GM21786 (cell line): ENCODE data around the gene CAB39.
"Not testable (repeated sequence)": the region's sequence is repeated elsewhere in the genome, so short reads cannot be mapped to it uniquely, and the experiment has no call there.

Experiments used
- ATAC-seq: cut with Tn5 transposase; IDR thresholded peaks from one replicate; pipeline ENCODE4 v1.9.1; 2021; ENCODE audit not compliant: unreplicated experiment

The CAB39 gene

DNA sequence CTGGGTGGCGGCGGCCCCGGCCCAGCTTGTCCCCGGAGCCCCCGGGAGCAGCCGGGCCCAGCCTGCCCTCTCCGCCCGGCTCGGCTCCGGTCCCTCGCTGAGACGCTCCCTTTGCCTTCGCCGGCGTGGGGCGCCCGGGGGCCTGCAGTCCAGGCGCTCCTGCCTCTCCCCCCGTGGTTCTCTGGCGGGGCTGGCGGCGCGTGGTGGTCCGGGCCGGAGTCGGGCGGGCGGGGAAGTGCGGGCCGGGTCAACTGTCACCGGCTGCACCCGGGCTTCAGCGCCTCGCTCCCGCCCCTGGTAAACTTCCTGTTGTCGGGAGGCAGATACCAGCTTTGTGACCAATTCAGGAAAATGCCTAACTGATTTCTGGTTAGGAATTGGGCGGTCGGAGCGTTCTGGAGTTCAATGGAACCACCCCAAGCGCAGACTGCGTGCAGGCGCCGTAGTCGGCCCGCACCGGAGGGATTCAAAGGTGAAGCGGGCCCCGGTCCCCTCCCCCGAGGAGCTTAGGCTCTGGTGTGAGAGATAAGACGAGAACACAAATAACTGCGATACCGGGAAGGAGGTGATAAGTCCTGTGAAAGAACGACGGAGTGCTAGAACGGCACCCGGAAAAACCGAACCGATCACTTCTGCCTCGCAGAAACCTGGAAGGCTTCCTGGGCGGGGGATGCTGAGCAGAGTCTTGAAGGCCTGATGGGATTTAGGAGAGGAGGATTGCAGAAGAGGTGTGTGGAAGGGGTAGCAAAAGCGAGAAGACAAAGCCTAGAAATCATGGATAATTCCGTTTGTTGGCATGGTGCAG is 891 bp downstream of the CAB39 start:
- peak; percentile 9 for ATAC-seq

DNA sequence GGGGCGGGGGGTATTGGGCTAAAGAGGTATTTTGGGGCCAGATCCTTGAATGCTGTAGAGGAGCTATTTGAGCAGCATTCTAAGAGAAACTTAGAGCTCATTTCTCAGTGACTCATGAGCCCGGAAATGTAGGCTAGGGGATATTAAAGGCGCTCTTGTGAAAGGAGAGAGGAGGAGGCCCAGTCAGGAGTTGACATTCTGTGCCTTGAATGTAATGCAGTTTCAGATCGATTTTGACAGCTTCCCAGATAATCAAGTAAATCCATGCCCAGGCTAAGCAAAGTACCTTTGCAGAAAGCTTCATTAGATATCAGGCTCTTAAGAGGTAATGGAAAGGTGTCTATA is 1.5 kb downstream of the CAB39 start:
- peak; percentile 22 for ATAC-seq

DNA sequence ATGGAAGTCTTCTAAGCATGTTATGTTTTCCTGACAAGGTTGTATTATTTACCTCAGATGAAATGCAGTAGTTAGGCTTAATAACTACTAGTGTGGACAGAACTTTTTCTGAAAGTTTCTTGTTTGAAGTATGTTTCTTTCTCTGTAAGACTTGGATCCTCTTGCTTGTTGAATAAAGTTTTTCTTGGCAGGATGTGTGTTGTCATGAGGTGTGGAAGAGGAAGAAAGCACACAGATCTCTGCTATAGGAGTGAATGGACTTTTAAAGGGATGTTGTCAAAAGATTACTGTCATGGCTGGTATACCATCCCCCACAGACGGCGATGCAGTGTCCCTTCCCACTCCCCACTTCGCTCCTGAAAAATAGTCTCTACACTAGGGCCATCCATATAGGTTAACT is 2.6 kb downstream of the CAB39 start:
- ATAC-seq, result no peak

DNA sequence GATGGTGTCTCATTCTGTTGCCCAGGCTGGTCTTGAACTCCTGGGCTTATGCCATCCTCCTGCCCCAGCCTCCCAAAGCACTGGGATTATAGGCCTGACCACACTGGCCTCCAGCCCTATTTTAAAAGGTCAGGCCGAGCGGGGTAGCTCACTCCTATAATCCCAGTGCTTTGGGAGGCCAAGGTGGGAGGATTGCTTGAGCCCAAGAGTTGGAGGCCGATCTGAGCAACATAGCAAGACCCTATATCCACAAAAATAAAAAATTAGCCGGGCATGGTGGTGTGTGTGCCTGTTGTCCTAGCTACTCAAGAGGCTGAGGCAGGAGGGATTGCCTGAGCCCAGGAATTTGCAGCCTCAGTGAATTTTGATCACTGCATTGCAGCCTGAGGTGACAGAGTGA is 3.9 kb downstream of the CAB39 start:
- no peak for ATAC-seq

DNA sequence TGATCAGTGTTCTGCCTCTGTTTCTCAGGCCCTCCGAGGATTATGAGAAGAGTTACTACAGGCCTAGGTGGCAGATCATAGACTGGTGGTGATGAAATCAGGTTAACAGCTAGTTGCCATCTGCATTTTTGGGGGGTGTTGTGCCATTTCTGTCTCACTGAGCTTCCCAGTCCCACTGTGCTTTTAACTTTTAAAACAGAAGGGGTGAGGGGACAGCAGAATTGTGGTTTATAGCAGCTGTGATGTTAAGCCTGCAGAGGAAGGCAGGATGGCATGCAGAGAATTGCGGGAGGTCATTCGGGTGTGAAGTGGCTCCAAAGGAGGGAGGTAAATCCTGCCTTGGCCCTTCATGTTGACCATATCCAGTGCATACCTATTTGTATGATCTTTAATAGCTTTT is 5.0 kb downstream of the CAB39 start:
- ATAC-seq, result no peak

DNA sequence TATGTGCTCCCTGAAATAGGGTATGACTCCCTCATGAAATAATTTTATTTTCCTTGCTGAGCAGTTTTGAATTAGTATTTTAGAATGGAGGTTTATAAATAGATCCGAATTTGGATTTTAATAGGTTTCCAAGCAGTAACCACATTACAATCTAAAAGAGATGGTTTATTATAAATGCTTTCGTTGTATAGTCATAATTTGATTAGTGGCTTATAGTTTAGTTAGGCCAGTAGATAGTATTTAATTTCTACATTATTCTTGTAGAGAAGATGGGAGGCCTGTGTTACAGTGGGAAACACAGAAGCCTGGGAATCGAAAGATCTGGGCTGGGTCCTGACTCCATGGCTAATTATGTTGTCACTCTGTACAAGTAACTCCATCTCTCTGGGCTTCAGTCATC is 6.7 kb downstream of the CAB39 start:
- no peak for ATAC-seq

DNA sequence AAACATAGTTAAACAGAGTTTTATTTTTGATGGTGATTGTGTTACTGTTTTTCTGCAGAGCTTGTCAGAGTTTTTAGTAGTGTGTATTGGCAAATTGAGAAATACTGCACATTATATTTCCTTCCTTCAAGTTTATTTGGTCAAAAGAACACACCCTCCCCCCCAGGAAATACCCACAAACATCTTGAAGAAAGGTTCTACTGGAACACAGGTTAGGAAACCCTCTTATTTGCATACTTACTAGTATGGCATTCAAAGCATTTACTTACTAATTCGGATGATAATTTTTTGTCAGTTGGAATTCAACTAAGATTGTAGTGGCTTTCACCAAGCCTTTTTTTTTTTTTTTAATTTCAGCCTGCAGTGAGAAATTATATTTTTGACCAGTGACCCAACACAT is 9.1 kb downstream of the CAB39 start:
- peak; percentile 66 for ATAC-seq

DNA sequence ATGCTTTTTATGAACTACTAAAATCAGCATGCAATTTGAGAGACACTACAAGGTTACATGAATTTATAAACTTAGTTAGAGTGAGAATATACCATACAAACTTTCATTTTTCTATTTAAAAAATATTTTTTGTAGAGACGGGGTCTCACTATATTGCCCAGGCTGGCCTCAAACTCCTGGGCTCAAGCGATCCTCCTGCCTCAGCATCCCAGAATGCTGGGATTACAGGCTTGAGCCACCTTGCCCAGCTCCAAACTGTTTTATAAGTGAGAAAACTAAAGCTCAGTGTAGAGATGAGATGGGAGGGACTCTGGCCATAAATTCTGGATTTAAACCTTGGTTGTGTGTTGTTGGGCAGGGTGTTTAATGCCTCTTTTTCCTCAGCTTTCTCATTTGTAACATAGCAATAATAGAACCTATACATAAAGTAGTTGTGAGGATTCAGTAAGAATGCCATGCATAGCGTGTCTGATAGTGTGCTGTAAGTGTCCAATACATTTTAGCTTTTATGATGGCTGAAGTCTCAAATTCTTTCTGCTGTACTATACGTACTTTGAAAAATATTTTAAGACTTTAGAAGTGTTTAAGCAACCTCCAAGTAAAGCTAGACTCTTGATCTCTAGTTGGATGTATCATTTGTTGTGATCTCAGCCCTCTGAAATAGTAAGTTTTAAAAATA is 9.7 kb downstream of the CAB39 start:
- ATAC-seq, result no peak

DNA sequence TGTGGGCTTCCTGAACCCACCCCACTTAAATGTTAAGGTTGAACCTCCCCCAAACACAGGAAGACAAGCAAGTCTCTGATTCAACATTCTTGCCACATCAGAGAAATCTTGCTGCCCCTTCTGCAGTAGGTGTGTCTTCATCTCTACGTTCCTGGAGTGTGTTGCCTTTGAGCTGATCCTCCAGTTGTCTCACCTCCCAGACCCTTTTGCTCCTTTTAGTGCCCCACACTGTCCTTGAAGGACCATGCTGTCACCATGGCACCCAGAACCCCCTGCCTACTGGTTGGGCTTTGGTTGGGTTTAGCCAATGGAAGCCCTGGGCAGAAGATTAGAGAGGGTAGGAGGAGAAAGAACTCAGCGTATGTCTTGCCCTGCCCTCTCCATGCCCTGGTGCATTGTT is 10.7 kb downstream of the CAB39 start:
- ATAC-seq, result no peak

DNA sequence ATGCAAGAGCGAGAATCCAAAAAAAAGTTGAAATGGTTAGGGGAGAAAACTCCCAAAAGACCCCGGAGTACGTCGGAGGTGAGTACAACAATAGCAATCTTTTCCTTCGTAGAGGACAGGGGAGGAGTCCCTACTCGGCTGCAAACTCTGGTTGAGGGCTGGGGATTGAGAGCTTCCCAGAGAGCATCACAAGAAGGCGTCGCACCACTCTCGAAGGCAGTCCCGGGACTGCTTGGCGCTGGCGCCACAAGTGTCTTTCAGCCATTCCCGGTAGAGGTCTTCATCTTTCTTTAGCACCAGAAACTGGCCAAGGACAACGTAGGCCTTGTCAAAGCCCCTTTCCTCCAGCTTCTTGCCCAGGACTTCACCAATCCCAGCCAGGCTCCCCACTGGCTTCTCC is 12.3 kb downstream of the CAB39 start:
- ATAC-seq, result not testable (repeated sequence)

DNA sequence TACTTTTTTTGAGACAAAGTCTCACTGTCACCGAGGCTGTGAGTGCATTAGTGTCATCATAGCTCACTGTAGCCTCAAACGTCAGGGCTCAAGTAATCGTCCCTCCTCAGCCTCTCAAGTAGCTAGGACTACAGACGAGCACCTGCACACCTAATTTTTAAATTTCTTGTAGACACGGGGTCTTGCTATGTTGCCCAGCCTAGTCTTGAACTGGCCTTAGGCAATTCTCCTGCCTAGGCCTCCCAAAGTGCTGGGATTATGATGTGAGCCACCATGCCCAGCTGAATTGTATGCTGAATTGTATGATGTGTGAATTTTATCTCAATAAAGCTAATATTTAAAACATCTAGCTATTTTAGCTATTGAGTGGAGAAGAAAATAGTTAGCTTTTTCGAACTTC is 18.9 kb downstream of the CAB39 start:
- ATAC-seq, result no peak

DNA sequence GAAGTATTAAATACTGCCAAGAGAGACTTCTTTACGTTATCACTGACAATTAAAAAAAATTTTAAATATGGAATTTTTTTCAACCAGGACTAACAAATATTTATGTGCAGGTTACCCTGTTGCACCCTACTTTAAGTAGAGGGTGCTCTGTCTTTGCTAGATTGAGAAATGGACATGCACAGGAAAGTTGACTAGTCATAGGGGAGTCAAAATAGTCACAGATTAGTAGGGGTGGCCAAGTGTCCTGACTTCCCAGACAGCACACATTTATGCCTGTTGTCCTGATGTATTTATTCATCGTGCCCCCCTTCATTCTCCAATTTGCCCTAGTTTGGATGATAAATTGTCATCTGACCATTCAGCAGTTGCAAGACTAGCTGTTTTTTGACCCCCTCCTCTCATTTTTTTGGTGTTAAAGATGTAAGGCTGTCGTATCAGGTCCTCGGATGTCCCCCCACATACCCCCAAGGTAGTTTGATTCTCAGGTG is 20.3 kb downstream of the CAB39 start:
- ATAC-seq, result no peak

DNA sequence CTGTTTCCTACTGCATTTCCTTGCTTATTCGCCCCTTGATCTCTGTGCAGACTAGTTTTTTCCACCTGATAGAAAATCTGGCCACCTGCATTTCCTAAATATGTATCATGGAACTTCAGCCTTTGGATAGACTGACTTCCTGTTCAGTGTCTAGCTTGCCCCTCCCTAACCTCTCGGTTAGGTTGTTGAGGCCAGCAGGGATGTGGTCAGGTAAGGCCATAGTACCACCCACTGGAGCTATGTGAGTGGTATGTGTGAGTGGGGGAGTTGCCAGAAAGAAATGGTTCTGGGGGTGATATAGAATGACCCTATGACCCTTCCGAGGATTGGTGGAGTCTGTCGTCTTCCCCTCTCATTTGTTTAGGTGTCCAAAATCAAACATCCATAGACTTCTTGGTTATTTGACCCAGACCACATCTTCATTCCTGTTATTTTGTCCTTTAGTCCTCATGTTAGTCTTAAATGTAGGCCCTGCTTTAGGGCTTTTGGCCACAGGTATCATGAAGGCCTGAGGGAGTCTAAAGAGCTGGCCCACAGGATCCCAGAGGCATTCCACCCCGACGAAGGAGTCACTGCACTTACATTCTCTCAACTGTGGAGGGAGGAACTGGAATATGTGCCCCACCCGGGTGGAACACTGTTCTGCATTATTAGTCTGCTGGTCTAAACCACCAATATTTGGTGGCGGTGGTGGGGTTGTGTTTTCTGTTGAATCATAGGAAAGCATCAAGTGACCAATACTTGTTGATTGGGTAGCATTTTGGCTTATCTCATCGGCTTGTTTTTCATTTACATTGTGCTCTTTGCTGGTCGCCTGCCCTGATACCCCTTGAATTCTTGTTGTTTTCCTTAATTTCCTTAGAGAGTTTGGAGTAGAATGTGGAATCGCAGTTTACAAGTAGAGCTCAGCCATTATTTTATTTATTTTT is 21.9 kb downstream of the CAB39 start:
- ATAC-seq, result no peak

DNA sequence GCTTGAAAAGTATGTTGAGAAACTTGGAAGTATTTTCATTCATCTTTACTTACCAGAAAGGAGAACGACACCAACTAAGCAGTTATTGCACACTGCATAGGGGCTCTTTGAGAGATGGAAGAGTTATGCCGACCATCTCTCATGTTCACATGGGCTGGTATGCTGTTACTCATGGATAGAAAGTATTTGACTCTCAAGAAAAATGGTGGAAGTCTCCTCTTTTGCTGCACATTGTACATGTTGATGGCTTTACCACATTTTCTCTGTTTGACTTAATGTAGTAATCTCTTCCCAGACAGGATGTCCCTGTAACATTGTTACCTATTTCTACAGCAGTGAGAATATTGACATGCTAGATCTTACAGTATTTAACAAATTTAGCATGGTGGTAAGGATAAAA is 23.2 kb downstream of the CAB39 start:
- no peak for ATAC-seq

DNA sequence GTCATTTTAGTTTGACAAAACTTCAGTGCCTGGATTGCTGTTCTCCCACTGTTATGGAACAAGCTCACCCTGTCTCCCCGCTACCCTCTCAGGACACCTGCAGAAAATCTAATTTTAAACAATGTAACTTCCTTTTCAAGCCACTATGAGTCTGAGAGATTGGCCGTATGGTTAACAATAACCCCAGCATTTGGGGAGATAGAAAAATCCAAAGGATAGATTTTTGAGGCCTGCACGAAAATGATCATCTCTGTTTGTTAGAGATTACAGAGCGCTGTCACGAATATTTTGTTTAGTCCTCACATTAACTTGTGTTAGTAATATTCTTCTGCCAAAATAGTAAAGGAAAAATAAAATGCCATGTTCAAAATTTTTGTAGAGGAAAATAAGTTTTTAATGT is 24.7 kb downstream of the CAB39 start:
- ATAC-seq, result no peak

DNA sequence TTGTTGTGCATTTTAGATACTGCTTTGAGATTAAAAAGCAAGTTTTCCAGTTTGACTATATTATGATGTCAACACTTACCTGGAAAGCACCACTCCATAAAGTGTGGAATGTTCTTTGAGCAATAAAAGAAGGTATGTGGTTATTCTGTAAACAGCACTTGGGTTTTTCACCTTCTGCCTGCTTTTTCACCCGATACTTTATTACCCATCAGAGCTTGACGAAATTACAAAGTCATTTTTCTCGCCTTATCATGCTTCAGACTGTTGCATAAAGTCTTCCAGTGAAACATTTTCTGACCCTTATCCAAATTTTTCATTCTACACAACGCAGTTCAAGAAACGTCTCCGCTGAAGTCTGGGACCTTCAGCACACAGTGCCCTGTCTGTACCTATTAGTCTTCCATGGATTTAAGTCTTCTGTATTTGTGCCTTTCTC is 25.2 kb downstream of the CAB39 start:
- ATAC-seq, result no peak

DNA sequence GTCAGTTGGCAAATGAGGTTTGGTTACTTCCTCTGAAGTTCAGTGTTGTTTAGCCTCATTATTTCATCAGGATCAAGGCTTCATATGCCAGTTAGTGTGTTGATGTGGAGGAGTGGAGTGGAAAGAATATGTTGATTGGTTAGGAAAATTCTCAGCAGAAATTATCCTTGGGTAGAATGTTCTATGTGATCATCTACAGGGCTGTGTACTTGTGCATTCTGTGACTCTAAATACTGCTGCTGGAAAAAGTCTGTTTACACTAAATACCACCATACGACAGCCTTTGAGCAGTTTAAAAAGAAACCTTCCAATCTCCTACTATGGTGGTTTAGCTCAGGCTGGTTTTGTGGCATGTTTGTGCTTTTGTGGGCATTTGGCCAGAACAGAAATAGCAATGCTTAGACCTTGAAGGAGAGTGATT is 25.8 kb downstream of the CAB39 start:
- ATAC-seq, result no peak

DNA sequence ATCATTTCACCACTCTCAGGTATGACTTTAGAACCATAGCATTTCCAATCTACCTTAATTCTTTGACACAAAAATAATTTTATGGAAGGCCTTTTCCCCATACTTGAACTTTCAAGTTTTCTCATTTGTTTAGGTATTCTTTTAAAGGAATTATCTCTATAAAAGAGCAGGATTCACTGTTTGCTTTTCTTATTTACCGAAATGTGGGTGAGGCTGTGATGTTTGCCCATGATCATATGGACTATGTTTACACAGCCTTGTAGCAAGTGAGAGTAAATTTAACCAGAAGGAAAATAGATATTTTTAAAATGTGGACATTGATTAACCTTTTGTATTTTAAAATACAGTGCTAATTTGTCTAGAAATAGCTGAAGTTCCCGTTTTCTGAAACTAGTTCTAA is 26.3 kb downstream of the CAB39 start:
- ATAC-seq, result no peak

DNA sequence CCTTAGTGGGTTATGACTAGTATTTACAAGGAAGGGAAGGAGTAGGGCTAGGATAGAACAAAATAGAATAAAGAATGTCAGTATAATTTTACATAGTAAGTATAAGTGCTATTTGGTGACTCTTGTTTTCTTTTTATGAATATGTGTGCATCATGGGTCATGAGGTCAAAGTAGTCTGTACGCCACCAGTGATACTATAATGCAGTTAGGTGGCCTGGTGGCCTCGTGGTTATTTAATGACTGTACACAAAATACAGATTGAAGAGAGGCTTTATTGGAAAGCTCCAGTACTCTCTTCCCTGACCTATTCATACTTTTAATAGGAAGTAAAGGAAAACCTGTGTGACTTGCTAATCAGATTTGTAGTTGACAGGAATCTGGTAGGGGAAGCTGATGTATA is 27.3 kb downstream of the CAB39 start:
- ATAC-seq, result no peak

DNA sequence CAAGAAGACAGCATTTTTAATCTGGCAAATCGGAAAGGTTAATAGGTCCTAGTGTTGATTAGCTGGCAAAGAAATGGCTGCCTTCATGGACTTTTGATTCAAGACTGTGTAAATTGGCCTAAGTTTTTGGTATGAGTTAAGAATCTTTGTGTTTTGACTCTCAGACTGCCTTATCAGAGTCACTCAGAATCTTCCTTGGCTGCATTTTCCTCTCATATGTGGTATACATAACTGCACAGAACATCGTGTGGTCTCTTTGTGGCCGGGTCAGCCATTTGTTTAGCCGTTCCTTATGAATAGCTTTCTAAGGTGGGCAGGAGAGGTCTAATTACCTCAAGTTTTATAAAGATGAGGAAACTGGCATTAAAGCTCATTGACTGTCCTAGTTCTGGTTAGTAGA is 30.1 kb downstream of the CAB39 start:
- ATAC-seq, result no peak

DNA sequence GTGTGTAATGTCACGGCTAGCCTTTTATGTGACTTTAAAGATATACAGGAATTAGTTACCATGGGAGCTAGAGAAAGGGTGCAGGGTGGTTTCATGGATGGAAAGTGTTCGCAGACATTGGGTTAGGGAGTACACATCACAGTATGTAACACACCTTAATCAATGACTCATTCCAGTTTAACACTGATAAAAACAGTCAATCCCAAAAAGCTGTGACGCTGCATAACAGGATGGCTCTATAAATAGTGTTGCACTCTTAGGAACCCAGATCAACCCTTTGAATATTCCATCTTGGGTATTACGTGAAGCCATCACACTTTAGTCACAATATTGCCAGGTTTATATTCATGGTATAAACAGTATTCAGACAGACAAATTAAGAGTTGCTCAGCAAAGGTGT is 33.6 kb downstream of the CAB39 start:
- no peak for ATAC-seq

DNA sequence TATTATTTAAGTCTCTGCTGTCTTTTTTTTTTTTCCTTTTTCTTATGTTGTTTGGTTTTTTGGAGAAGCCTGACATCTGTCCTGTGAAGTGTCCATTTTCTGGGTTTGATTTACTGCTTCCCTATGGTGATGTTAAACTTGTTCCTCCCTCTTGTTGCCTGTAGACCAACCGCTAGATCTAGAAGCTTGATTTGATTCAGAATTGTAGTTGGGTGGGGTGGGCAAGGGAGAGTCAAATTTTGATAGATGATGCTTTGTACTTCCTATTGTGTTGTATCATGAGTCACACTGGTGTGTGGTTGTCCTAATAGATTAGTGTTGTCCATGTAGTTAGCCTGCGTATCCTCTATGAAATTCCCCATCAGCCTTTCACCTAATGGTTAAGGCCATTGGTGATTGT is 35.4 kb downstream of the CAB39 start:
- ATAC-seq, result no peak
